ENCODE measurements around the gene CBX4.

- TF ChIP-seq EZH2 (IDR thresholded peaks at IDR 0.05; ENCODE audit: insufficient read depth, poor library complexity, severe bottlenecking), result no peak
- TF ChIP-seq EZH2phosphoT487 (IDR thresholded peaks at IDR 0.05; ENCODE audit: insufficient read depth, low read depth), result no peak
Measured at GRCh38 chr17:79887451-79887991, 48.3 kb upstream of the CBX4 start.

Measured in GM23248 (cell line).